ENCODE results near the gene KRTAP29-1.
A peak's percentile ranks its signal among the peaks of the same experiment; 100 is the strongest.

Gene KRTAP29-1

GRCh38 chr17:41322094-41322902 lies 19.6 kb upstream of the KRTAP29-1 start:
- TF ChIP-seq, protein P1, sequence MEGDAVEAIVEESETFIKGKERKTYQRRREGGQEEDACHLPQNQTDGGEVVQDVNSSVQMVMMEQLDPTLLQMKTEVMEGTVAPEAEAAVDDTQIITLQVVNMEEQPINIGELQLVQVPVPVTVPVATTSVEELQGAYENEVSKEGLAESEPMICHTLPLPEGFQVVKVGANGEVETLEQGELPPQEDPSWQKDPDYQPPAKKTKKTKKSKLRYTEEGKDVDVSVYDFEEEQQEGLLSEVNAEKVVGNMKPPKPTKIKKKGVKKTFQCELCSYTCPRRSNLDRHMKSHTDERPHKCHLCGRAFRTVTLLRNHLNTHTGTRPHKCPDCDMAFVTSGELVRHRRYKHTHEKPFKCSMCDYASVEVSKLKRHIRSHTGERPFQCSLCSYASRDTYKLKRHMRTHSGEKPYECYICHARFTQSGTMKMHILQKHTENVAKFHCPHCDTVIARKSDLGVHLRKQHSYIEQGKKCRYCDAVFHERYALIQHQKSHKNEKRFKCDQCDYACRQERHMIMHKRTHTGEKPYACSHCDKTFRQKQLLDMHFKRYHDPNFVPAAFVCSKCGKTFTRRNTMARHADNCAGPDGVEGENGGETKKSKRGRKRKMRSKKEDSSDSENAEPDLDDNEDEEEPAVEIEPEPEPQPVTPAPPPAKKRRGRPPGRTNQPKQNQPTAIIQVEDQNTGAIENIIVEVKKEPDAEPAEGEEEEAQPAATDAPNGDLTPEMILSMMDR (IDR thresholded peaks at IDR 0.05; ENCODE audit: borderline replicate concordance, insufficient read depth, low read depth, low read length): peak; percentile 71
- H3K4me3 ChIP-seq (ENCODE audit: low read depth, low read length): no peak overlapping the region

GRCh38 chr17:41318231-41318630 lies 15.6 kb upstream of the KRTAP29-1 start:
- H3K4me3 ChIP-seq (ENCODE audit: low read depth, low read length): no peak overlapping the region
- TF ChIP-seq, protein P1 (IDR thresholded peaks at IDR 0.05; ENCODE audit: borderline replicate concordance, insufficient read depth, low read depth, low read length): no peak

- TF ChIP-seq, protein P1 (IDR thresholded peaks at IDR 0.05; ENCODE audit: borderline replicate concordance, insufficient read depth, low read depth, low read length): no peak
- H3K4me3 ChIP-seq (ENCODE audit: low read depth, low read length): no peak overlapping the region
These were observed 13.3 kb upstream of the KRTAP29-1 start for GRCh38 chr17:41315814-41316445.

DNA sequence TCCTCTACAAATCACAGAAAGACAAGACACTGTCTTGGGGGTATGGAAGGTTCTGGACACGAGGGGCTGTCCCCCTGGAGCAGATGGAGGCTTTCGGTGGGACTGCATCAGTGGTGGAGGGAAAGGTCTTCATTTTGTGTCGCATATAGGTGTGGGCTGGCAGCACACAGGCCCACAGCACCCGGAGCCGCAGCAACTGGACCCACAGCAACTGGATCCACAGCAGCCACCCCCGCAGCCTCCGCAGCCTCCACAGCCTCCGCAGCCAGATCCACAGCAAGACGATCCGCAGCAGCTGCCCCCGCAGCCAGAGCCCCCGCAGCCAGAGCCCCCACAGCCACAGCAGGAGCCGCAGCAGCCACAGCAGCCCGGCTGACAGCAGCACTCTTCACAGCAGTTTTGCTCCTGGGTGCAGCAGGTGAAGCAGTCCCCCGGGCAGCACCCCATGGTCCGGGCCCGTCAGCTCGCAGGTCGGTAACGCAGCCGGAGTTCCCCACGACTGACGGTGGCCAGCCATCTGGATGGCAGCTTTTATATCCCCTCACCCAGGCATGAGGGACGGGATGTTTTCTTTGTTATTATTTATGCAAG lies 12.6 kb upstream of the KRTAP29-1 start, which contains the start of gene KRTAP17-1:
Gene KRTAP17-1 (minus strand): TSS at position 507 of the 591 bp plus-strand sequence. CDS start 60 bp downstream, at position 447.
- H3K4me3 ChIP-seq (ENCODE audit: low read depth, low read length): no peak within 1 kb of the TSS
- TF ChIP-seq, protein P1 (IDR thresholded peaks at IDR 0.05; ENCODE audit: borderline replicate concordance, insufficient read depth, low read depth, low read length): no peak

- H3K4me3 ChIP-seq (ENCODE audit: low read depth, low read length): no peak overlapping the region
- TF ChIP-seq, protein P1 (IDR thresholded peaks at IDR 0.05; ENCODE audit: borderline replicate concordance, insufficient read depth, low read depth, low read length): no peak
These were observed 8.5 kb upstream of the KRTAP29-1 start for GRCh38 chr17:41311111-41311510.

- H3K4me3 ChIP-seq (ENCODE audit: low read depth, low read length): no peak within 1 kb of the TSS
- TF ChIP-seq, protein P1 (IDR thresholded peaks at IDR 0.05; ENCODE audit: borderline replicate concordance, insufficient read depth, low read depth, low read length): no peak
These were observed 6.3 kb upstream of the KRTAP29-1 start, which contains the start of gene KRTAP16-1 for GRCh38 chr17:41308918-41309359. TSS of gene KRTAP16-1 (minus strand) at chr17:41309309. CDS start at chr17:41309253, 56 bp downstream.

All from GM12875 (cell line).